NCI-H2029 (cell line): ENCODE data around the gene DENND1A.

Experiments used
- DNase-seq: peaks from one replicate; lab custom pipeline; 2025; lab: John Stamatoyannopoulos, UW

The DENND1A gene

GRCh38 chr9:123370526-123371227 lies 559.2 kb downstream of the DENND1A start:
- DNase-seq: no peak

GRCh38 chr9:123370108-123370507 lies 559.8 kb downstream of the DENND1A start:
- no peak for DNase-seq

- no peak for DNase-seq
These were observed 560.6 kb downstream of the DENND1A start for GRCh38 chr9:123369296-123369695.

GRCh38 chr9:123368536-123369153 lies 561.3 kb downstream of the DENND1A start:
- no peak for DNase-seq

- no peak for DNase-seq
These were observed 561.9 kb downstream of the DENND1A start for GRCh38 chr9:123368023-123368422.

GRCh38 chr9:123365881-123366528 lies 563.9 kb downstream of the DENND1A start:
- DNase-seq: no peak

- no peak for DNase-seq
These were observed 564.5 kb downstream of the DENND1A start for GRCh38 chr9:123365287-123365880.

GRCh38 chr9:123364241-123364824 lies 565.6 kb downstream of the DENND1A start:
- no peak for DNase-seq

- DNase-seq: no peak
These were observed 567.1 kb downstream of the DENND1A start for GRCh38 chr9:123362856-123363255.

- no peak for DNase-seq
These were observed 568.0 kb downstream of the DENND1A start for GRCh38 chr9:123361731-123362510.

GRCh38 chr9:123361086-123361730 lies 568.7 kb downstream of the DENND1A start:
- DNase-seq: no peak

- DNase-seq: peak; percentile 73
These were observed 569.5 kb downstream of the DENND1A start for GRCh38 chr9:123360161-123361085.

GRCh38 chr9:123359546-123359945 lies 570.4 kb downstream of the DENND1A start:
- DNase-seq: peak; percentile 61

- no peak for DNase-seq
These were observed 570.8 kb downstream of the DENND1A start for GRCh38 chr9:123359106-123359505.

GRCh38 chr9:123358181-123358905 lies 571.6 kb downstream of the DENND1A start:
- DNase-seq: no peak

- no peak for DNase-seq
These were observed 572.2 kb downstream of the DENND1A start for GRCh38 chr9:123357743-123358059.

GRCh38 chr9:123356851-123357742 lies 572.8 kb downstream of the DENND1A start:
- DNase-seq: no peak

GRCh38 chr9:123355761-123356431 lies 574.0 kb downstream of the DENND1A start, which contains the start of gene CRB2:
TSS of gene CRB2 (plus strand) at chr9:123356197. CDS start at chr9:123356261, 64 bp downstream.
- DNase-seq: no peak
